ENCODE results near the gene PPP1R37. TPM values are rescaled to one million over a fixed set of nuclear protein-coding genes. Genes with fewer than 3 reads are reported as not detected.

Gene PPP1R37
- total RNA-seq, 4 donors from 2014 or later, result 37.4 to 55.2 (median 52.1) TPM

GRCh38 chr19:45049073-45049736, 43.8 kb upstream of the PPP1R37 start:
- intact Hi-C loops (cut with DNase I; ENCODE audit: low total_unique reads), result no loop called here
- H3K4me3 ChIP-seq (ENCODE audit: low read depth, poor library complexity, severe bottlenecking), result no peak overlapping the region
- WGBS, 2 donors, result 70 to 76% methylated on average over 8 of the region's 8 CpGs
- TF ChIP-seq CTCF (IDR thresholded peaks at IDR 0.05) (no peak), POLR2A (IDR thresholded peaks at IDR 0.05) (no peak)
- no peak for DNase-seq (ENCODE audit: low spot score in 2 of 2)

GRCh38 chr19:45050036-45050435, 42.9 kb upstream of the PPP1R37 start:
- no peak overlapping the region for H3K4me3 ChIP-seq (ENCODE audit: low read depth, poor library complexity, severe bottlenecking)
- intact Hi-C loops (cut with DNase I; ENCODE audit: low total_unique reads), result no loop called here
- no peak for TF ChIP-seq POLR2A (IDR thresholded peaks at IDR 0.05)
- TF ChIP-seq CTCF (IDR thresholded peaks at IDR 0.05), result no peak
- WGBS, 2 donors, result 69 to 71% methylated on average over 6 of the region's 6 CpGs
- DNase-seq (ENCODE audit: low spot score in 2 of 2), result no peak

GRCh38 chr19:45051929-45052579, 40.9 kb upstream of the PPP1R37 start:
- TF ChIP-seq POLR2A (IDR thresholded peaks at IDR 0.05), result no peak
- no peak for TF ChIP-seq CTCF (IDR thresholded peaks at IDR 0.05)
- H3K4me3 ChIP-seq (ENCODE audit: low read depth, poor library complexity, severe bottlenecking), result no peak overlapping the region
- DNase-seq (ENCODE audit: low spot score in 2 of 2), result no peak
- 39 to 47% methylated on average over 9 of the region's 9 CpGs for WGBS, 2 donors
- intact Hi-C loops (cut with DNase I; ENCODE audit: low total_unique reads), result no loop called here

GRCh38 chr19:45056831-45057230, 36.1 kb upstream of the PPP1R37 start:
- intact Hi-C loops (cut with DNase I; ENCODE audit: low total_unique reads), result no loop called here
- 75 to 94% methylated on average over 2 to 8 of the region's 8 CpGs for WGBS, 2 donors
- DNase-seq (ENCODE audit: low spot score in 2 of 2), result no peak
- no peak overlapping the region for H3K4me3 ChIP-seq (ENCODE audit: low read depth, poor library complexity, severe bottlenecking)
- TF ChIP-seq CTCF (IDR thresholded peaks at IDR 0.05), result no peak
- TF ChIP-seq POLR2A (IDR thresholded peaks at IDR 0.05), result no peak

GRCh38 chr19:45057444-45057843, 35.5 kb upstream of the PPP1R37 start:
- H3K4me3 ChIP-seq (ENCODE audit: low read depth, poor library complexity, severe bottlenecking), result no peak overlapping the region
- intact Hi-C loops (cut with DNase I; ENCODE audit: low total_unique reads), result no loop called here
- TF ChIP-seq POLR2A (IDR thresholded peaks at IDR 0.05), result no peak
- TF ChIP-seq CTCF (IDR thresholded peaks at IDR 0.05), result no peak
- 90 to 91% methylated on average over 8 to 9 of the region's 9 CpGs for WGBS, 2 donors
- no peak for DNase-seq (ENCODE audit: low spot score in 2 of 2)

All from lower leg skin (tissue), 4 donors.